ENCODE measurements around the gene PPP4R3A.
"Not testable (repeated sequence)": the region's sequence is repeated elsewhere in the genome, so short reads cannot be mapped to it uniquely, and the experiment has no call there.

DNA sequence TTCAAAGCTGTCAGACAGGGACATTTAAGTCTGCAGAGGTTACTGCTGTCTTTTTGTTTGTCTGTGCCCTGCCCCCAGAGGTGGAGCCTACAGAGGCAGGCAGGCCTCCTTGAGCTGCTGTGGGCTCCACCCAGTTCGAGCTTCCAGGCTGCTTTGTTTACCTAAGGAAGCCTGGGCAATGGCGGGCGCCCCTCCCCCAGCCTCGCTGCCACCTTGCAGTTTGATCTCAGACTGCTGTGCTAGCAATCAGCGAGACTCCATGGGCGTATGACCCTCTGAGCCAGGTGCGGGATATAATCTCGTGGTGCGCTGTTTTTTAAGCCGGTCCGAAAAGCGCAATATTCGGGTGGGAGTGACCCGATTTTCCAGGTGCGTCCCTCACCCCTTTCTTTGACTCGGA is 73.8 kb downstream of the PPP4R3A start:
- TF ChIP-seq, protein P1, sequence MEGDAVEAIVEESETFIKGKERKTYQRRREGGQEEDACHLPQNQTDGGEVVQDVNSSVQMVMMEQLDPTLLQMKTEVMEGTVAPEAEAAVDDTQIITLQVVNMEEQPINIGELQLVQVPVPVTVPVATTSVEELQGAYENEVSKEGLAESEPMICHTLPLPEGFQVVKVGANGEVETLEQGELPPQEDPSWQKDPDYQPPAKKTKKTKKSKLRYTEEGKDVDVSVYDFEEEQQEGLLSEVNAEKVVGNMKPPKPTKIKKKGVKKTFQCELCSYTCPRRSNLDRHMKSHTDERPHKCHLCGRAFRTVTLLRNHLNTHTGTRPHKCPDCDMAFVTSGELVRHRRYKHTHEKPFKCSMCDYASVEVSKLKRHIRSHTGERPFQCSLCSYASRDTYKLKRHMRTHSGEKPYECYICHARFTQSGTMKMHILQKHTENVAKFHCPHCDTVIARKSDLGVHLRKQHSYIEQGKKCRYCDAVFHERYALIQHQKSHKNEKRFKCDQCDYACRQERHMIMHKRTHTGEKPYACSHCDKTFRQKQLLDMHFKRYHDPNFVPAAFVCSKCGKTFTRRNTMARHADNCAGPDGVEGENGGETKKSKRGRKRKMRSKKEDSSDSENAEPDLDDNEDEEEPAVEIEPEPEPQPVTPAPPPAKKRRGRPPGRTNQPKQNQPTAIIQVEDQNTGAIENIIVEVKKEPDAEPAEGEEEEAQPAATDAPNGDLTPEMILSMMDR (IDR thresholded peaks at IDR 0.05): not testable (repeated sequence)
- not testable (repeated sequence) for TF ChIP-seq POLR2A (IDR thresholded peaks at IDR 0.05)

Measured in testis (tissue), 2 donors.